BJ (cell line): ENCODE results near the gene IRAK4. TPM values are rescaled to one million over a fixed set of nuclear protein-coding genes. Genes with fewer than 3 reads are reported as not detected.

Source experiments
- CTCF ChIA-PET: fragments of 350-600 bp; formaldehyde crosslinking; extraction: SDS; loops from one replicate; lab custom pipeline; 2021; ENCODE audit warnings: antibody characterized with exemption, inconsistent platforms; lab: Yijun Ruan, JAX
- POLR2A ChIA-PET: fragments of 300-600 bp; sonication (Branson Sonifier 250); formaldehyde crosslinking; extraction: SDS; loops from one replicate; lab custom pipeline; 2021; ENCODE audit warnings: antibody characterized with exemption; lab: Charles Lee
- DNase-seq: peaks from one replicate; pipeline ENCODE4 v3.0.0-alpha.2; 2011; ENCODE audit warnings: low read depth
- H3K27me3 ChIP-seq: 2 replicates; pipeline ENCODE4 v1.6.0; 2011; ENCODE audit warnings: low read length; ENCODE audit not compliant: control insufficient read depth, insufficient read depth
- H3K36me3 ChIP-seq: 2 replicates; pipeline ENCODE4 v1.5.1; 2011; ENCODE audit warnings: low read length; ENCODE audit not compliant: control insufficient read depth, insufficient read depth
- H3K4me3 ChIP-seq: 2 replicates; pipeline ENCODE4 v1.5.1; 2011; ENCODE audit warnings: low read depth, mild to moderate bottlenecking, control low read depth, low read length
- CTCF ChIP-seq: IDR thresholded peaks from 2 replicates; pipeline ENCODE4 v1.5.1; 2011; ENCODE audit warnings: low read depth, mild to moderate bottlenecking, control low read depth, inconsistent platforms, low read length, moderate library complexity; ENCODE audit not compliant: insufficient read depth
- polyA plus RNA-seq: library from polyadenylated mRNA; depleted of rRNA; stranded (reverse); fragments of >200 nt; gene quantifications from 2 replicates; pipeline ENCODE4 v1.2.3, GENCODE V29; 2011

Gene IRAK4
- polyA plus RNA-seq, 1 experiment, result 11.3 TPM

- ChIA-PET CTCF (interaction anchor here (0.6 to 1.6 kb wide), 3 partner anchors 9 to 1659 kb away, joined by 3 to 8 read pairs (median 3); partner anchors contain the start of gene TWF1), POLR2A (no interaction called here)
- Histone ChIP-seq H3K27me3 (no peaks in the 10 kb centered on the region), H3K4me3 (no peak overlapping the region), H3K36me3 (no peaks in the 10 kb centered on the region)
- no peak for TF ChIP-seq CTCF
- no peak for DNase-seq
Observed at GRCh38 chr12:43763769-43764168, 5.0 kb downstream of the IRAK4 start.

- H3K36me3 ChIP-seq, result no peaks in the 10 kb centered on the region
- no peak for TF ChIP-seq CTCF
- no peaks in the 10 kb centered on the region for H3K27me3 ChIP-seq
- ChIA-PET POLR2A (no interaction called here), CTCF (no interaction called here)
- H3K4me3 ChIP-seq, result no peak overlapping the region
- DNase-seq, result no peak
Observed at GRCh38 chr12:43764528-43764927, 5.8 kb downstream of the IRAK4 start.

- ChIA-PET CTCF (interaction anchor here (1.1 kb wide), 1 partner anchor 10 kb away, joined by 4 read pairs; no protein-coding TSS in a partner anchor), POLR2A (no interaction called here)
- peaks cover 4% of the 10 kb centered on the region for H3K36me3 ChIP-seq
- H3K4me3 ChIP-seq, result no peak overlapping the region
- no peak for DNase-seq
- H3K27me3 ChIP-seq, result no peaks in the 10 kb centered on the region
- TF ChIP-seq CTCF, result no peak
Observed at GRCh38 chr12:43766291-43766690, 7.5 kb downstream of the IRAK4 start.

- H3K36me3 ChIP-seq, result no peaks in the 10 kb centered on the region
- ChIA-PET POLR2A (no interaction called here), CTCF (interaction anchor here (0.6 to 2.6 kb wide), 9 partner anchors 8 to 110 kb away, joined by 3 to 28 read pairs (median 4); partner anchors contain the start of gene TWF1)
- no peak overlapping the region for H3K4me3 ChIP-seq
- peak; percentile 36; the same call in 1 of the 2 replicates for TF ChIP-seq CTCF
- no peak for DNase-seq
- H3K27me3 ChIP-seq, result no peaks in the 10 kb centered on the region
Observed at GRCh38 chr12:43776498-43776897, 17.7 kb downstream of the IRAK4 start.

- peaks cover 4% of the 10 kb centered on the region for H3K36me3 ChIP-seq
- H3K27me3 ChIP-seq, result no peaks in the 10 kb centered on the region
- no peak for TF ChIP-seq CTCF
- POLR2A ChIA-PET, result no interaction called here
- CTCF ChIA-PET, result interaction anchor here (1.0 to 1.9 kb wide), 4 partner anchors 10 to 95 kb away, joined by 3 to 9 read pairs (median 3); no protein-coding TSS in a partner anchor
- H3K4me3 ChIP-seq, result no peak overlapping the region
- DNase-seq, result no peak
Observed at GRCh38 chr12:43786899-43787693, 28.3 kb downstream of the IRAK4 start.
